GM21528 (cell line): ENCODE data around the gene HCFC1.
A peak's percentile ranks its signal among the peaks of the same experiment; 100 is the strongest.

Experiments
- ATAC-seq: cut with Tn5 transposase; IDR thresholded peaks from one replicate; pipeline ENCODE4 v1.9.1; 2021; ENCODE audit warnings: mild to moderate bottlenecking, moderate library complexity; ENCODE audit not compliant: unreplicated experiment, low FRiP score

HCFC1 gene

DNA sequence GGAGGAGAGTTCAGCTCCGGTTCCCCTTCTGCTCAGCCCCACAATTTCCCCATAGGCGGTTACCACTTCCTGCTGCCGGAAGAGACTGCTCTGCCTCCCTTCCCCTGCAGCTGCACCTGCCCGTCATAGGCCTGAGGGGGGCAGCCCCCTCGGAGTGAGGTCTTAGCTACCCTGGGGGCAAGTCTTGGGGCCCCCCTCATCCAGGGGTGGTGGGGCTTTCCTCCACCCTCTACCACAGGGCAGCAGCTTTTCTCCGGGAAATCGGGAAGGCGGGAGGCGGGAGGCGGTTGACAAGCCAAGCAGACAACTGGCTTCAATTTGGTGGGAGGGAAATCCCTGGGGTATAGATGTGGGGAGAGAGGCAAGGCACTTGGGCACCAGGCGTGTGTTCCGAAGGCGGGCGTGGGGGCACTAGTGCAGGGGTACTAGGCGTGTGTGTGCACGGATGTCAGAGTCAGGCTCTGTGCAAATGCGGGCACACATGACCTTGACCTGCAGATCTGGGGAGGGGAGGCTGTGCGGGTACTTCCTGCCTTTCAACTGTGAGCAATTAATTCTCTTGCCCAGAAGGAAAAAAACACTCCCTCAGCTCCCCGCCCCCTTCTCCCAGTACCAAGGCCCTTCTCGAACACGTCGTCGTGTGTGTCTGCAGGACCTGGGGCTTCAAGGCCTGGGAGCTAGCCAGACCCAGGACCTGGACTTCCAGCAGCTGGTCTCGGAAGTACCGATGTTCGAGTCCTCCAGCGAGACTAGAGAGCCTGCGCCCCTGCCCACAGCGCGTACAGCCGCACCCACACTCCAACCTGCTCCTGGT, 44.6 kb downstream of the HCFC1 start:
- peak; percentile 38 for ATAC-seq

DNA sequence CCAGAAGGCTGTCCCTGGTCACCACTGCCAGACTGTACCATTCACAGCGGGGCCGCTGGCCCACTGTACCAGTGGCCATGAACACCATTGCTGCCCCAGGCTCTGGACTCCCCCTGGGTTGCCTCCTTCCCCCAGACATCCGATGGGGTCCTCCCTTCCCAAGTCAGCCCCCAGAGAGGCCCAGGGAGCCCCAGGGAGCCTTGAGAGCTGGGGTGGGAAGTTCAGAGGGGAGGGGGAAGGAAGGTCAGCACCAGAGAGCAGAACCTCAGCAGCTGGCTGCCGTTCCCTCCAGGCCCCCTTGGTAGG, 45.1 kb downstream of the HCFC1 start:
- ATAC-seq, result no peak

DNA sequence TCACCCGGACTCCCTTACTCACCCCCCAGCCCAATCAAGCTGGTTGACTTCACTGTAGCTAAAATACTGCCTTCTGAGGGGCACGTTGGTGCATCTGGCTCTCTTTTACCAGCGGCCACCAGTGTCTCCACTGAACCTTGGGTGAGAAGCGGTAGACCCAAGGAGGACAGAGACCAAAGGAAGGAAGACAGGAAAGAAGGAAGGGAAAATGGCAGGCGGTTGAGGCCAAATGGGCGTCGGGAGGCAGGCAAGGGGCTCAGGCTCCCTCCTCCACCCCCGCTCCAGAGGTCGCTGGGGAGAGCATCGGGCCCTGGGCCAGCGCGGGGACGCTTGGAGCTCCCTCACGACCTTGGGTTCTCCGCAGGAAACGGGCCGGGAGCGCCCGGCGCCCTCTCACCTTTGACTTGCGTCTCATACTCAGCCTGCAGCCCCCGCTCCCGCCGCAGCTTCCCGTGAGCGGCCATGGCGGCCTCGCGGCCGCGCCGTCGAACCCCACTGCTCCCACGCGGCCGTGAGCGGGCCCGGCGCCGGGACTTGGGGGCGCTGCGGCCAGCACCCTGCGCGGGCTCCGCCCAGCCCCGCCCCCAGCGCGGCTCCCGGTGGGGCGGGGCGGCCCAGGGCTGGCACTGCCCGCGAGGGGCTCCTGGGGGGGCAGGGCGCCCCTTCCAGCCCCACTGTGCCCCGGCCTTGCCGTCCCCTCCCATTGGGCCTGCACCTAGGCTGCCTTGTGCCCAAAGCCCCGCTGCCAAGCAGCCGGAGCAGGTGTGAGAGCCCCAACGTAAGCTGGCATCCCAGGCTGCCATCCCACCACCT, 45.7 kb downstream of the HCFC1 start, which contains the start of gene ARHGAP4:
Gene ARHGAP4, minus strand, starts transcription at position 526 of the 813 bp plus-strand sequence. Its CDS starts 62 bp downstream, at position 464.
- ATAC-seq, result no peak

DNA sequence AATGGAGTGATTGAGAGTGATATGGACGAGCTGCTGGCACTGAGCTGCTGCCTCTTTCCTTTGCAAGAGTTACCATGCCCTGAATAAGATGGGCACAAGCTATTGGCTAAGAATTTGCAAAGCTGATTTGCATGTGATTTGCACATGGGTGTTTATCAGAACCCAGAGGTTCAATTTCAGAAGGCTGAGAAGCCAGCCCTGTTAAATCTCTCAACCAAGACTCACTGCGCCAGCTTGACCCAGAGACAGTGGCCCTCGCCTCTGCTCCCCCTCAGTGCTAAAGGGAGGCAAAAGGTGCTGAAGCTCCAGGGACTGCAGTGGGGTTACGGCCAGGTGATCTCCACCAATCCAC, 46.3 kb downstream of the HCFC1 start:
- no peak for ATAC-seq

DNA sequence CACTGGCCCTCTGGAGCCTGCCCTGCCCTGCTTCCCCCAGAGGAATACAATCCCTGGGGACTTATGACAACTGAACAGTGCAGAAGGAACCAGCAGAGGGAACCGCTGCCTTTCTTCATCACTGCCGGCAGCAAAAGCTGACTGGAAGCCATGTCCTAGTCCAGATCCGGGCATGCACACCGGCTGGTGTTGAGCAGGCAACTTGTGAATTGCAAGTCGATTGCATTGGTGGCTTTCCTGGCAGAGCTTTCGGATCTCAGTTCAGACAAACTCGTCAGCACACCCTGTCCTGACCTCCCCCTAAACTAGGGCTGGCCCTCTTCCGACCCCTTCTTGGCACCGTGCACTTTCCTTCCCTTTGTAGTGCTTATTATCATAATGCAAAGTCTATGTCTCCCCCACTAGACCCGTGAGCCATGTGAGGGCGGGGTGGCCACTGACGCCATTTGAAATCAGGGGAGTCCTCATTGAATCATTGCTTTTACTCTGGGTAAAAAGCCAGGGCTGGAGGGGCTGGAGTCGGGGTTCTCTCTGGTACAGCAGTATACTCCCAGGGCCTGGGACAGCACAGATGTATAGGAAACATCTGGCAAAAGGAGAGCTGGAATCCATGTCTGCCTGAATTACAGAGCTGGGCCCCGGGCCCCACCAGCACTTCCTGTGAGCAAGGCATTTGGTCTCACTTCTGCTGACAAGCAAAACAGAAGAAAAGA, 47.3 kb downstream of the HCFC1 start:
- no peak for ATAC-seq

DNA sequence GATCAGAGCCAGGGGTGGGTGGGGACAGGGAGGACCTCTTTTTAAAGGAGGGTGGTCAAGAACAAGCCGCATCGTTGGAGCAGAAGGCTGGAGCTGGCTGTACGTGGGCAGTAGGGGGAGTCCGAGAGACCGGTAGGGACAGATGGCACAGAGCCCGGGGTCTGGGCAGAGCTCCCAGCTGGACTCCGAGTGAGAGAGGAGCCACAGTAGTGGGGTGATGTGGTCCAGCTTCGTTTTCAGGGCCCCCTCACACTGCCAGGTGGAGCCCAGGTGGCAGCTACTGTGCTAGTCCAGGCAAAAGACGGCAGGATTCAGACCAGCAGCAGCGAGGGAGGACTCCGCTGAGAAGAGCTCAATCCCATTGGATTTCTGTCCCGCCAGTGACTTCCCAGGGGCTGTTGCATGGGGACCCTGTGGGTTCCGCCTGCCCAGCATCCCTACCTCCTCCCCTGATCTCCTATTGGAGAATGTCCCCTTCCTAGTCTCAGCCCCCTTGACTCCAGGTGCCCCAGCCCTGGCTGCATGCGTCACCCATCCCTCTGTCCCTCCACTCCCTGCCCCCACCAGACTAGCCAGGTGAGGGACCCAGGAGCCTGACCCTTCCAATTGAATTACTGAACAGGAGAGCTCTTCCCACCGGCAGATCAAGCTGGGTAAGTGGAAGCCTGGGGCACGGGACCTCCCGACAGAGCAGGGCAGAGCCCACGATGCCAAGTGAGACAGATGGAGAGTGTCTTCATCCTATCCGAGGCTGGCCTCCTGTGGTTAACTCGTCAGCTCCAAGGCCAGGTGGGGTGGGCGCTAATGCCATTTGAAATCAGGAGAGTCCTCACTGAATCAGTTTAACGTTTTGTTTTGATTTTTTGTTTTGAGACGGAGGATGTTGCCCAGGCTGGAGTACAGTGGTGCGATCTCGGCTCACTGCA, 48.4 kb downstream of the HCFC1 start:
- ATAC-seq, result no peak

DNA sequence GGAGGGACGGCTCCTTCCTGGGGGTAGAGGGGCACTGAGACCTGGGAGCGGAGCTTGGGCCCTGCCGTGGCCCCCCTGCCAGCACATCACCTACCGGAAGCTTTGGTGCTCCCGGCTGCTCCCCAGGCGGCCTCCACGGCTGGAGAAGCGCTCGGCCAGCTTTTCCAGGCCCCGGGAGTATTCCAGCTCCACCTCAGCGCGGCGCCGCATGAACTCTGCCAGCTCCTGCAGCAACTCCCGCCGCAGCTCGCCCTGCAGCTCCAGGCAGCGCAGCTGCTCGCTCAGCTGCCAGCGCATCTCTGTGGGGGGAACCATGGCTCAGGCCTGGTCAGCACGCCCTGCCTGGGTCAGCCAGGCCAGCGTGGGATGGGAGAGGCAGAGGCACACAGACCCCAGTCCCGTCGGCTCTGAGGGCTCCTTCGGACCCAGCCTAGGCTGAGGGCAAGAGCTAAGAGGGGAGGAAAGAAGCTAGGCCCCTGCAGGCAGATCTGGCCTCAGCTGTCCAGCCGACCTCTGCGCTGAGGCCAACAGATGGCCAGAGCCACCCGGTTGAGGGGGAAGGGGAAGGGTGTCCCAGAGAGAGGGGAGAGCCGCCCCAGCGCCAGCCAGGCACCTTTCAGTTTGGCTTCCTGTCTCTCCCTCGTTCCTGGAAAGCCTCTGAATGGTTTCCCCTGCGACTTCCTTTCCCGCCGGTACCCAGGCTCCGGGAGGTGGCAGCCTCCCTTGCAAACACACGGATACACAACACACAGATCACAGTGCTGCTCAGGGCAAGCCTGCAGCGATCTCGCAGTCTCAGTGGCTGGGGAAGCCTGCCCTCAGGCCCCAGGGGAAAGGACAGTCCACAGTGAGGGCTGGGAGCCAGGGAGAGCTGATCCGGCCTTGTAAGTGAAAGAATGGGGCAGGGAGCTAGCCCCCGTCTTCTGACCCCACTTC, 49.8 kb downstream of the HCFC1 start:
- ATAC-seq, result no peak

DNA sequence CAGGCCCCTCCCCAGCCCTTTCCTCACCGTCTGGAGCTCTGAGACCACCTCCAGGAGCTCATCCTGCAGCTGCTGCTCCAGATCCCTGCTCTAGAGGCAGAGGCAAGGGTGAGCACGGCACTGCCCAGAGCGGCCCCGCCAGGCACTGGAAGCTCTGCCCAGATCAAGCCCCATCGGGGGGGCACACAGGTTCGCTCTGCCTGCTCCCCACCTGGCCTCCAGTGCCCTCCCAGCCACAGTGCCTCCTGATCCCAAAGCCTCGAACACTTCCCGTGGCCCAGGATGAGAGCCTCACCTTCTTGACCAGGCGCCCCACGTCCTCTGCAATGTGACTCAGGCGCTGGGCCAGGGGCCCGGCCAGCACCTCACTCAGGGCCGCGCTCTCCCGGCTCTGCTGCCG, 50.5 kb downstream of the HCFC1 start:
- ATAC-seq, result no peak

DNA sequence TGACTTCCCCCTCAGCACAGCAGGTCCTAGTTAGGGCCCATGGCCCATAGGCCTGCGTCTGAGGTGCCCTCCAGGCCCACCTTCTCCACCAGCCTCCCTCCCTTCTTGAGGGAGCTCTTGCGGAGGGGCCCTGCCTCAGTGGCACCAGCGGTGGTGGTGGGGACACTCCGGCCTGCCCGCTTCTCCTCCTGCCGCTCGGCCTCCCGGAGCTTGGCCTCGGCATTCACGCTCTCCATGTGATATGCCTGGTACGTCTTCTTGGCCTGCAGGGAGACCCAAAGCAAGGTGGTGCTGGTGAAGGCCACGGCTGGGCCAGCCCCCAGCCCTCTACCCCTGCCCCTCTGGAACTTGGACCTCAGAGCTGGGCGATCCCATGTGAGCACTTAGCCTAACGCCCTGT, 51.1 kb downstream of the HCFC1 start:
- no peak for ATAC-seq

DNA sequence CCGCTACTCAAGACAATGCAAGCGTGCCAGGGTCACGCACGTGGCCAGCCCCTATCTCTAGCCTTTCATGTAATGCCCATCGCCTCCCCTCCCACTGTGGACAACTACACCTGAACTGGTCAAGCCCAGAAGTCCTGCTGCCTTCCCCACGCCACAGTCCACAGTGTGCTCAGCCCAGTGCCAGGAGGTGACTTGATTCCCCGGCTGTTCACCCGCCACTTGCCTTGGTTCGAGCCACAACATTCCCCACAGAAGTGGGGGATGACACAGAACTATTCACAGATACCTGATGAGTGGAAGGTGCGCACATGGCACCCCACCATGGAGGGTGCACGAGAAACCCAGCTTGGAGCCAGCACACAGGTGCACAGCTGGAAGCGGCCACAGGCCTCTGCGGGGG, 52.3 kb downstream of the HCFC1 start:
- no peak for ATAC-seq

DNA sequence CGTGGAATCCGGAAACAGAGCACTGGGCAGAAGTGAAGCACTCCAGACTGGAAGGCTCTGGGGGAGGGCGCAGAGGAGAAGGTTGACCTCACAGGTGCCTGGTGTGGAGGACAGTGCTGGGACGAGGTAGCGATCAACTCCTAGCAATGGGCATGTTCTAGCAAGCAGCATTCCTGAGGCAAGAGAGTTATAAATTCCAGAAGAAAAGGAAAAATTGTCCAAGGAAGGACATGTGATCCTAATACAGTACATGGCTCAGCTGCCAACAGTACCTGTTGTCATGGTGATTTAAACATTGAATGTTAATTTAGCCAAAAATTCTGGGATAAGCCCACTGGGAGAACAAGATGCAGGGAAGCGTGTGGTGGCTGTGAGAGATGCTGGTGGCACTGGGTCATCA, 53.7 kb downstream of the HCFC1 start:
- ATAC-seq, result no peak

DNA sequence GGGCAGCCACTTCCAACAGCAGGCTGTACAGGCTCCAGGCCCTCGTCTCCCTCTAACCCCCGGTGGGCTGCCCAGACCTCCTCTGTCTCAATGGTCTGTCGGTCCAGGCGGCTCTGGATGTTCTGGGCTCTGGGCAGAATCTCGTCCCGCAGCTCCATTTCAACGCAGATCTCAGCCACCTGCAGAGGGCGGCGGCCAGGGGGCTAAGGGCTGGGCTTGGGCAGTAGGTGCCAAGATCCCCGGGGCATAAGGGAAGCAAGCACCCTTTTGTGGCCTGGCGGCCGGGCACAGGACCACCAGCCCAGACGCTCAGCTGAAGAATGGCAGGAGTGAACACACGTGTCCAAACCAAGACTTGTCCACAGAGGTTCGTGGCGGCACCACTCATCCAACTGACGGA, 57.9 kb downstream of the HCFC1 start:
- ATAC-seq, result no peak

DNA sequence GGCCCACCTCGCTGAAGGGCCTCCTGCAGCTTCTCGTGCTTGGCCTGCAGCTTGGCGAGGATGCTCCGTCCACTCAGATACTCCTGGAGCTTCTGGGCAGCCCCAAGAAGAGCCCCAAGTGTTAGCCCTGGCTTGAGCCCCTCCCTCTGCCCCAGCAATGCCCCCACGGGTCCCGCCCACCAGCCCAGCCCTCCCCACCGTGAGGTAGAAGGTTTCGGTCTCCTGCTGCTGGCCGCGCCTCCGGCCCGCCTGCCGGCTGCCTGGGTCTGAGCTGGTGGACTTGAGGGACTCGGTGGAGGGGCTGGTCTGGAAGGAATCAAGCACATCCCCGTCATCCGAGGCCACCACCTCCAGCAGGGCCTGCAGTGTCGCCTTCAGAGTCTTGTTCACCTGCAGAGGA, 58.4 kb downstream of the HCFC1 start:
- no peak for ATAC-seq

DNA sequence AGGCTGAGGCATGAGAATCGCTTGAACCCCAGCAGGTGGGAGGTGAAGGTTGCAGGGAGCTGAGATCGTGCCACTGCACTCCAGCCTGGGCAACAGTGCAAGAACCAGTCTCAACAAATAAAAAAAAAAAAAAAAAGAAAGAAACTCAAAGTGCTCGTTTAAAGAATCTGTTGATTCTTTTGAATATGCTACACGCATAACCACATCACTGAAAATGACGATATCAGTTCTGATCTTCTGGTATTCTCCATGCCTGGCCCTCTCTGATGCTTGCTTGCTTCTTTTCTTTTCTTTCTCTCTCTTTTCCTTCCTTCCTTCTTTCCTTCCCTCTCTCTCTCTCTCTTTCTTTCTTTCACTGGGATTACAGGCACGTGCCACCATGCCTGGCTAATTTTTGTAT, 59.8 kb downstream of the HCFC1 start:
- no peak for ATAC-seq

DNA sequence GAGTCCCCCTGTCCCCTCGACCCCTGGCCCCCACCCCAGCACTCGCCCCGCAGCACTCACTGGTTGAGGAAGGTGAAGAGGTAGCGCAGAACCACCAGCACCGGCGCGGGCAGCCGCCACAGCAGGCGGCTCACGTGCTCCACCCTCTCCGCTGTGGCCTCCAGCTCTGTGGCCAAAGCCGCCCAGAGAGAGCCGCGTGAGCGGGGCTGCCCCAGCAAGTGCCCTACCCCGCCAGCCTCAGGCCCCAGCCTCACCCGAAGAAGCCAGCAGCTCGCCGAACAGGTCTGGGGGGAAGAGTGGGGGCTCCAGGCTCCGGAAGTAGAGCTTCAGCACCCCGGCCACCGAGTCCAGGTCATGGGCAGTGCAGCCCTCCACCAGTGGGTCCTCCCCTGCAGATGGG, 61.2 kb downstream of the HCFC1 start:
- ATAC-seq, result no peak

DNA sequence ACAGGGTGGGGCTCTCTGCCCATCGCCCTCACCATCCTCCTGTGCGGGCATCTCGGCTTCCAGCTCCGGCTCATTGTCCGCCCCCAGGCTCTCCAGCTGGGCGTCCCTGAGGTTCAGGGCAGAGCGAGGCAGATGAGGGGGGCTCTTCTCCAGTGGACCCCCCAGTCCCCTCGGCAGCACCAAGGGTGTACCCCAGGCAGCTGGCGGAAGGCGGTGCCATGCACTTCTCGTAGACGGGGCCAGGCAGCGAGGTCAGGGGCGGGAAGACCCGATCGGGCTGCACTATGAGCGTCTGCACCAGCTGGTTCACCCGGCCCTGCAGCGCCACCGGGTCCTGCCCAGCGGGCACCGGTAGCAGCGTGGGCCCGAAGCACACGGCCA, 61.6 kb downstream of the HCFC1 start:
- no peak for ATAC-seq

DNA sequence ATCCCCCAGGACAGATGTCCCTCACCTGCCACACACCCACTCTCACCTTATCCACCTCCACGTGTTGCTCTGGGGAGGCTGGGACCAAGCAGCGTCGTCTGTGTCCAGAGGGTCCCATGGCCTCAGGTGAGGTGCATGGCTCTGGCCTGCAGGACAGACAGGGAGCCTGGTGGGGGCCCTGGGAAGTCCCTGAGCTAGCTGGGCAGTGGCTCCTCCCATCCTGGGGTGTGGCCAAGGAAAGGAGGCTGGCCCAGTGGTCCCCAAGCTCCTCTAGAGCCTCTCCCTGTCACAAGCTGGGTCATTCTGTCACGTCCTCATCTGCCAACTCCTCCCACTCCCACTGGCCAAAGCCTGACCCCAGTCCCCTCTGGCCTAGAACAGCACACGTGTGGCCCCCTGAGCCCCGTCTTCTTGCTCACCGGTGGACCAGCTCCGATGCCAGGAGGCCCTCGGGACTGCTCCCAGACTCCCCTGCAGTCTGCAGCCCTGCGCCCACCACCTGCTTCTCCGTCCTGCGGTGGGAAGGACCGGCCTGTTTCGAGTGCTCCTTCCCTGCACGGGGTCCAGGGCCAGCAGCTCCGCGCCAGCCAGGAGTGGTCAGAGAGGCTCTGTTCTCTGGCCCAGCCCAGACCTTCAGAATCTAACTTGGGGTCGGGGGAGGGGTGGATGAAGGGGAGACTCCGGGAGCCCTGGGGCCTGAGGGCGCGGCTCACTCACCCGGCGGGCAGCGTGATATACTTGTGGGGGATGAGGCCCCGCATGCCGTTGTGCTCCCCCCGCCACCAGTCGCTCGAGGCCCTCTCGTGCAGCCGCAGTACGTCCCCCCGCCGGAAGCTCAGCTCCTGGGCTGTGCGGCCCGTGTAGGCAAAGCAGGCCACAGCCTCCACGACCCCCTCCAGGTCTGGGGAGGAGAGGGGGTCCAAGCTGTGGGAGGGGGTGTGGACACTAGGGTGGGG, 62.3 kb downstream of the HCFC1 start:
- no peak for ATAC-seq

DNA sequence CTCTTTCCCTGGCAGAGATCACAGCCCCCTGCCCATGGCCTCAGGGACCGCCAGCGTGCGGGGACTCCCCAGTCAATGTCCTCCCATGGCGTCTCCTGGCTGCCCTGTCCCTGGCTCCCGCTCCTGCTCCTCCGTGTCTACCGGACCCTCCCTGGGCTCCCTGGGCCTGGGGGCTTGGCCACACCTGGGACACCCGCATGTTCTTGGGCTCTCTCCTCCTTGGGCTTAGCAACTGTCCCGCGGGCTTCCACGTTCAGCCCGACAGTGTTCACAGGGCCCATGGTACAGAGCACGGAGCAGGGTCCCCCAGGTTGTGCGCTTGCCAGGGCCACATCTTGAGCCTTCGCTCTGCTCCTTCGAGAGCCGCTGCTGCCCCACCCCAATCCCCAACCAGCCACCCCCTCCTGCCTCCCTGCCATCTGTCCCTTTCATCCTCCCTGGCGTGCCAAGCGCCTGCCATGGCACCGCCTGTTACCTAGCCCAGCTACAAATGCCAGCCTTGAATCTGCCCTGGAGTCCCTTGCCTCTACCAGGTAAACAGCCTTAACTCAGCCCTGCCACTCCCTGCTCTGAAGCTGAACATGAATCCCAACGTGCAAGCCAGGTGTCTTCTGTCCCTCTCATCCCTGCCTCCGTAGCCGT, 63.3 kb downstream of the HCFC1 start:
- ATAC-seq, result no peak
